ENCODE results near the gene CADPS.

The CADPS gene

GRCh38 chr3:62636235-62636826, 238.9 kb downstream of the CADPS start:
- no peak for DNase-seq (ENCODE audit: low read depth in 2 of 2)

DNA sequence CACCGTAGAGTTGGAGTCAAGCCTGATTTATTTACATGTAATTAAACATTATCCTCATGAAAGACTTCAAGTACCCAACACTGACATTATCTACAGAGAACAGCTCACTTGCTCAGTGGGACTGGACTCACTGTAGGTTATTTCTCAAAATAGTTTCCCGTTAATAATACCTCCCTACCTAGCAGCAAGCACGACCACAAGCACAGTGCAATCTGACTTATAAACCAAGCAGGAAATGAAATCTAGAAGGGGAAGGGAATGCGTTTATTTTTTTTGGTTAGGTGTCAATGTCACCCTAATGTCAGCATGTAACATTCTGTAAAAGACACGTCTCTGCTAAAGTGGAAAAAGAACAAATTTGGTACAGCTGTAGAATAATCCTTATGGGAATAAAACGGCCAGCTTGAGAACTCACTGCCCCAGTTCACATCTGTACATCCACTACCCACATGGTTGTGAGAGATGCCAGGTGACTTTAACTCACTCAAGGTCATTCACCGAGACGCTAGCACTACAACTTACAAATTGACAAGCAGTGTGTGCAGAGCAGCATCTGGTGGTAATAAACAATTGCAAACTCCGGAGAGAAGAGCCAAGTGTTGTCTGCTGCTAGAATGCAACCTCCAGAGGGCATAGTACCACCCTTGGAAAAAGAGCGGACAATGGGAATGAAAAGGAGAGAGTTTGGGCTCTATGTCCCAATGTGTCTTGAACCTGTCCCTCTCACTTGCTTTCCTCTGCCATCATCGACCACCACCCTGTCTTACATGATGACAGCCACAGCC, 242.5 kb downstream of the CADPS start:
- DNase-seq (ENCODE audit: low read depth in 2 of 2) = no peak

DNA sequence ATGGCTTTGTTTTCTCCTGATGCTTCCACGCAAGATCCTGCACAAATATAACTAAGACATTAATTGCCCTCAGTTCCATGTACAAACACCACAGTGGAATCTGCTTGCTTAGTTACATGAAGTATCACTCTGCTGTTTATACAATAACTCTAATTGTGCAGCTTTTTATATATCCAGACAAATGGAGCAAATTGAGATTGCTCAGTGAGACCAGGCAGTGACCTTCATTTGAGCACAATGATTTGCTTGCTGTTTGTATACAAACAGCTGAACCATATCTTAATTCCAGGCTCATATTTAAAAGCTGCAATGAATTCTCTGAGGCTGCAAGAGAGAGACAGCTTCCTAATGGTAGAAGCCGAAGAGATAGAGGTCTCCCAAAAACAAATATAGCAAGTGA, 243.7 kb downstream of the CADPS start:
- DNase-seq (ENCODE audit: low read depth in 2 of 2) = no peak

- no peak for DNase-seq (ENCODE audit: low read depth in 2 of 2)
Observed at GRCh38 chr3:62630664-62631063, 244.6 kb downstream of the CADPS start.

GRCh38 chr3:62625268-62625667, 249.9 kb downstream of the CADPS start:
- DNase-seq (ENCODE audit: low read depth in 2 of 2) = no peak

- no peak for DNase-seq (ENCODE audit: low read depth in 2 of 2)
Observed at GRCh38 chr3:62624185-62624584, 251.0 kb downstream of the CADPS start.

- DNase-seq (ENCODE audit: low read depth in 2 of 2) = no peak
Observed at GRCh38 chr3:62622553-62623174, 252.6 kb downstream of the CADPS start.

DNA sequence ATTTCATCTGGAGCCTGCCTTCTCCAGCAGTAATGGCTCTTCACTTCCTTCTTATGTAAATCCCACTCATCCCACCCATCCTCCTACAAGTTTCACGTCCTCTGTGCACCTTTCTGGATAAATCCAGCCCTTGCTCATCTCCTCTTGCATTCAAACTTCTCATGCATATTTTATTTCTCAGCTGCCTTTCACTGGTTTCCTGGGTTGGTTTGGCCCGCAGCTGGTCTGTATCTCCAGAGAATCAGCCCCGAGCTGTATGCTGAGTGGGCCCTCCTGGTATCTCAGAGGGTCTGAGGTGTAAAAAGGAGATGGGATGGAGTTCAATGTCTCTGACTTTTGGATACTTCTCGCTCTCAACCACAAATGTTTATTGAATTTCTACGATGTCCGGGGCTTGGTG, 253.3 kb downstream of the CADPS start:
- no peak for DNase-seq (ENCODE audit: low read depth in 2 of 2)

DNA sequence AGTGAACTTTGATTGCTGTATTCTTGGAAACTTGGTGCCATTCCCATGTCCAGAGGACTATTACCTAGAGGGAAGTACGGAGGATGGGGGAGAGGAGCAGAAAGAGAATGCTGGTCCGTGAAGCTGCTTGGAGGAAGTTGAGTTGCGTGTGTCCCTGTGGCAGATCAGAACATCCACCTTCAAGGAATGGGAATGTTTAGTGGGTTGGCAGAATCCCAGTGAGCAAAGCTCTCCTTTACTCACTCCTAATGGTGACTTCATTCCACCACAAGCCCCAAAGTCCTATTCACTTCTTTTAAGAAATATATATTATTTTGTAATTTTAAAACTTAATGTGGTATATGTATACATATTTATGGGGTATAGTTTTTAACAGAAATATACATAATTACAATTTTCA, 254.0 kb downstream of the CADPS start:
- DNase-seq (ENCODE audit: low read depth in 2 of 2) = no peak

- no peak for DNase-seq (ENCODE audit: low read depth in 2 of 2)
Observed at GRCh38 chr3:62615258-62615849, 259.9 kb downstream of the CADPS start.

DNA sequence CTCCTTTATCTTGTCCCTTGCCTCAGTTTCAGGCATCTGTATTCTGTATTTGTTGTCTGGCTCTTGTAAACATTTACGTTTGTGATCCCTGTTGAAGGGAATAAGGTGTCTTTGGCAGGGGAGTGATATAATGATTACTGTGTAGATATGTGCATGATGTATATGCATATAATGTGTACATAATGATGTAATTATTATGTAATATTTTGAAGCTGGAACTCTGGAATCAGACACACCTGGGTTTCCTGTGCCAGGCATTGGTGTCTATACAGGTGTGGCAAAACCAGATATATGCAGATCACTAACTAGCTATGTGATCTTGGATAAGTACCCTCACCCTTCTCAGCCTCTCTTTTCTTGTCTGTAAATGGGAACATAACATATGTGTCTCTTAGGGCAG, 260.7 kb downstream of the CADPS start:
- no peak for DNase-seq (ENCODE audit: low read depth in 2 of 2)

GRCh38 chr3:62611541-62612240, 263.5 kb downstream of the CADPS start:
- DNase-seq (ENCODE audit: low read depth in 2 of 2) = no peak

DNA sequence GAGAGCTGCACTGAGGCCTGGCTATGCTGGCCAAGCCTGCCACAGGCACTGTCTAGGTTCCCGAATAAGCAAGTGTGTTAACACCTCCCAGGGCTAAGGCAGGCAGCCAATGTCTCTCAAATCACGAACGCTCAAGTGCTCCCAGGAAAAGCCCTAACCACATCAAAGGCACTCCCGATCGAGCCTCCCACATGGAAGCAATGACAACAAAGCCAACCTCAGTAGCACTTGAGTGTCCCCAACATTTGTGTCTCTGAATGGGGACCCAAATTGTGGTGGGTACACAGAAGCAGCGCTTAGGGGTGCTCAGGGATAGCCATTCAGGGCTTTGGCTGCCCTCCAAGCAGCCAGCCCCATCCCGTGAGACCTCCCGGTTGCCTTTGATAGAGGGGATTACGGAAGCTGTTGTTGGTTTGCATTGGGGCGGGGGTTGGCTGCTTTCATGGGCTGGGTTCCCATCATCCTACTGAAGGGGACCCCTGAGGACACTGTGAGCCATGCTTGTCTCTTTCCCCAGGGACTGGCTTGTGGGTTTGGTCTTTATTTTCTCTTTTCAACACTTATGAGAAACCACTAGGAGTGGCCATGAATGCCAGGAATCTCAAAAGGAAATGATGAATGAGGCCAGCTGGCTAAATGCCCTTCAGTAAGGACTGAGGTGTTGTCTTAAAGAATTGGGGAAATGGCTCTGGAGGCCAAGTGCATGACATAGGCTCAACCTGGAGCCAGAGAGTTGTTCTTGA, 267.8 kb downstream of the CADPS start:
- DNase-seq (ENCODE audit: low read depth in 2 of 2) = no peak

DNA sequence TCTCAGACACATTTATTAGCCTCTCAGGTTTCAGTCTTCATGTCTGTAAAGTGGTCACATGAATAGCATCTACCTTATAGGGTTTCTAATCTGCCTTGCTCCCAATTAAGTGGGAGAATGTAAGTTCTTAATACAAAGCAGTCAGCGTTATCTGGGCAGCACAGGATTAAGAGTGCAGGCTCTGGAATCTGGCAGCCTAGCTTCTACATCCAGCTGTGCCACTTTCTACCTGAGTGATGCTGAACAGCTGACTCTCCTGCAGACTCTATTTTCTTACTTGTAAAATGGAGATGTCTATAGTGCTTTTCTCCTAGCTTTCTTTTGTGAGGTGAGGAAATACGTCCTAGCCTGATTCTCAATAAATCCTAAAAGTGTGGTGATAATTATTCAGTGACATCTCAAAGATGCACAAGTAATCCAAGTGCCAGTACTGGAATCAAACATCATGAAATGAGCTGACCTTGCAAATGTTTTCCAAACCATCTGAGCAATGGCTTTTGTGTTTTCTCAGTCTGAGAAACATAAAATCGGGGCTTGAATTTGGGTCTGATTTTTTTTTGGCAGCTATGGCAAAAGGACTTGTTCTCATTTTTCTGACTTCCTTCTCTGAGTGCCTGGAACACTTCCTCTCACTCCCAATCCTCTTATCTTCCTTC, 269.7 kb downstream of the CADPS start:
- DNase-seq (ENCODE audit: low read depth in 2 of 2) = no peak

DNA sequence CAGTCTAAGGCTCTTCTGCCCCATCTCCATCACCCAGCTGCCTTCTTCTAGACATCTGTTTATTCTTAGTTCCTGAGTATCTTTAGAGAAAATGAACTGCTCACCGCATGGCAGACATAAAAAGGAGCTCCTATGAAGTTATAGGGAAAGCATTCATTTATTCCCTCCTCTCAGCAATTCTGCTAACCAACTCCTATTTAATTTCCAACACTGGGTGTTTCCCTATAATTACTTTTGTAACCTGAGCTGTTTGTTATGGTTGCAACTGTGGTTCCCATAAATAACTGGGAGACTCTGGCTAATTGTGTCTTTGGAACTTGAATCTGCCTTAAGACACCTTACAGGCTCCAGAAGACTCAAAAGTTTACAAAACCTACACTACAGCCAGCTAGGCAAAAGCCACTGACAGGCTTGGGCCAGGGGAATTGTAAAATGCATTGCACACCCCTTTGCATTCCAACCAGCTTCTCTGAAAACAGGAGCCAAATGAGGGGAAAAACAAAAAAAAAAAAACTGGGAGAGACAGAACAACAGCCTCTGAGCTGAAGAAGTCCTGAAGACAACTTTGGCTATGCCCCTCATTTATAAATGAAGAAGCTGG, 270.4 kb downstream of the CADPS start:
- no peak for DNase-seq (ENCODE audit: low read depth in 2 of 2)

DNA sequence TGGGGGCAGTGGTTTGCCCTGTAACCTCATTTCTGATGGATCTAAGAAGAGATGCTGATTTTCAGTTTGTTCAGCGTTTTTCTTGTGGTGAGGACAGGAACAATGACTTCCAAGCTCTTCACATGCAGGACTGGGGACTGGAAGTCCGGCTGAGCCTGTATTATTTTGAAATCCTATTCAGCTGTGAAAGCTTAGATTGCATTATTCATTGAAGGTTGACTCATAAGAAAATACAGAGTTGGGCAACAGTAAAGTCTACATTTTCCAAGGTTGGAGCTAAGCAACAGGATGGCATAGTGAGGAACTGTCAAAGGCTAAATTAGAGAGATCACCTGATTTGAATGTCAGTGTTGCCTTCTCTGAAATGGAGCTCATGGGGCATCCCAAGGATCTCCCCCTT, 270.9 kb downstream of the CADPS start:
- DNase-seq (ENCODE audit: low read depth in 2 of 2) = no peak

DNA sequence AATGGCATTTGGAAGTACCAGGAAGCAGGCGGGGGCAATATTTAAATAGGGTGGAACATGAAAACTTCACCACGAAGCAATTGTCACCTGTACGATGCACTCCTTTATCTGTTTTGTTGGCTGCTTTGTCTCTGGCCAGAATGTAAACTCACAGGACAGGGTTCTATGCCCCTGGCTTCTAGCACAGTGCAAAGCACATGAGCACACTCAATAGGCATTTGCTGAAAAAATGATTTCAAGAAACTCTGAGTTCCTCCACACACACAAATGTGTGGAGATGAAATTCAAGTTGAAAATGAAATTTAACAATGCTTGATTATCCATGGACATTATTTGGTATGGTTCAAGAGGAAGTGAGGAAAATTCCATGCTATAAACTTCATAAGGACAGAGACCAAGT, 272.2 kb downstream of the CADPS start:
- no peak for DNase-seq (ENCODE audit: low read depth in 2 of 2)

GRCh38 chr3:62602129-62602770, 273.0 kb downstream of the CADPS start:
- DNase-seq (ENCODE audit: low read depth in 2 of 2) = no peak

DNA sequence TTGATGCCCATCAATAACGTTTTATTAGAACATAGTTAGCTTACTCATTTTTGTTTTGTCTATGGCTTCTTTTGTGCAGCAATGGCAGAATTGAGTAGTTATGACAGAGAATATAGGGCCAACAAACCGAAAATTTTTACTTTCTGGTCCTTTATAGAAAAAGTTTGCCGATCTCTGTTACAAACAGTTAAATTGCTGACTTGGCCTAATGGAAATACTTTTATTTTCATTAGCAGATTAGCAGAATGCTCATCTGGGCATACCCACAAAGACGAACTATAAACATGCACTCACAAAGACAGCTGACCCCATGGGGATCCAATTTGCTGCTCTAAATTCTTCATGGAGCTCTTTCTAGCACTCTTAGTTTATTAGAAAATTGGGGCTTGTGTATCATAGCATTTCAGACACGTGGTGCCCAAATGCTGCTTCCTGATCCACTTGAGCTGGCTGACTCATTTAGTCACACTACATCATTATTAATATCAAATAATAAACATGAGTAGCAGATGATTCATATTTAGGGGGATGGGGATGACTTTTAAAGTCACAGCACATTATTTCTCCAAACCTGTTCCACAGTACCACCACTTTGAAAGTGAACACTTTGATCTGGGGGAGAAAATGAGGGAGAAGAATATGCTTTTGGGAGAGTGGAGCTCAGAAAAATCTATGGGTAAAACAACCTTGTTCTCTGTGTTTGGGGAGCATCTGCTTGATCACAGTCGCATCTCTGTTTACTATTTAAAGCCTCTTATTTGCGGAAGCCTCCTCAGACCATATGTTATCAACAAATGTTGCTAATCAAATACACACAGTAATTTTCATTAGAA, 273.8 kb downstream of the CADPS start:
- no peak for DNase-seq (ENCODE audit: low read depth in 2 of 2)
